ENCODE results near the gene TGFBR3.

DNA sequence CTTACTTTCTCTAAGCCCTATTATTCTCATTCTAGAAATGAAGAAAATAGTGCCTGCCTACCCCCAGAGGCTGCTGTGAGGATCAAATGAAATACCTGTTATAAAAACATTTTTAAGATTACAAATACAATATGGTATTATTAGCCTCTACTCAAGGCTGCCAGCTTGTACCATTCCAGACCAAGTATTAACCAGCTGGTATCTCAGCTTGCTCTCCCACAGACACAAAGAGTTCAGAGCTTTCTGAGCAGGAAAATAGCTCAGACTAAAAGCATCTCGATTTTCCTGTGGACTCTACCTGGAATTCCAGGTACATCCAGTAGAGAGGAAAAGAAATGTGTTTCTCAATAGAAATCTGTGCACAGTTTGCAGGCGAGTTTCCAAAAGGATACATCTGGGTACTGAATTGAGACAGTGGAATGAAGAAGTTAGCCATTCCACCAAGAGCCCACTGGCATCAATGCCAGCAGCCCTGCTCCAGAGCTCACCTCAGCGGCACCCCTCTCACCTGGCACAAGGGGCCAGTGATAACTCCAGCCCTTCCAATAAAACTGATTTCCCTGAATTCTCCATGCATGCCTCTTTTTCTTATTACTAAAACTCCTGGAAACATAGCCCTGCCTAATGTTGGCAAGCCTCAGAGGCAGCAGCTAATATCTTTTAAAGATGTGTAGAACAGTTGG lies 31.0 kb downstream of the TGFBR3 start:
- TF ChIP-seq, protein P1, sequence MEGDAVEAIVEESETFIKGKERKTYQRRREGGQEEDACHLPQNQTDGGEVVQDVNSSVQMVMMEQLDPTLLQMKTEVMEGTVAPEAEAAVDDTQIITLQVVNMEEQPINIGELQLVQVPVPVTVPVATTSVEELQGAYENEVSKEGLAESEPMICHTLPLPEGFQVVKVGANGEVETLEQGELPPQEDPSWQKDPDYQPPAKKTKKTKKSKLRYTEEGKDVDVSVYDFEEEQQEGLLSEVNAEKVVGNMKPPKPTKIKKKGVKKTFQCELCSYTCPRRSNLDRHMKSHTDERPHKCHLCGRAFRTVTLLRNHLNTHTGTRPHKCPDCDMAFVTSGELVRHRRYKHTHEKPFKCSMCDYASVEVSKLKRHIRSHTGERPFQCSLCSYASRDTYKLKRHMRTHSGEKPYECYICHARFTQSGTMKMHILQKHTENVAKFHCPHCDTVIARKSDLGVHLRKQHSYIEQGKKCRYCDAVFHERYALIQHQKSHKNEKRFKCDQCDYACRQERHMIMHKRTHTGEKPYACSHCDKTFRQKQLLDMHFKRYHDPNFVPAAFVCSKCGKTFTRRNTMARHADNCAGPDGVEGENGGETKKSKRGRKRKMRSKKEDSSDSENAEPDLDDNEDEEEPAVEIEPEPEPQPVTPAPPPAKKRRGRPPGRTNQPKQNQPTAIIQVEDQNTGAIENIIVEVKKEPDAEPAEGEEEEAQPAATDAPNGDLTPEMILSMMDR (IDR thresholded peaks at IDR 0.05), result no peak
- TF ChIP-seq POLR2A (IDR thresholded peaks at IDR 0.05) (no peak), EP300 (IDR thresholded peaks at IDR 0.05) (no peak)
